ENCODE measurements around the gene KIF12.

DNA sequence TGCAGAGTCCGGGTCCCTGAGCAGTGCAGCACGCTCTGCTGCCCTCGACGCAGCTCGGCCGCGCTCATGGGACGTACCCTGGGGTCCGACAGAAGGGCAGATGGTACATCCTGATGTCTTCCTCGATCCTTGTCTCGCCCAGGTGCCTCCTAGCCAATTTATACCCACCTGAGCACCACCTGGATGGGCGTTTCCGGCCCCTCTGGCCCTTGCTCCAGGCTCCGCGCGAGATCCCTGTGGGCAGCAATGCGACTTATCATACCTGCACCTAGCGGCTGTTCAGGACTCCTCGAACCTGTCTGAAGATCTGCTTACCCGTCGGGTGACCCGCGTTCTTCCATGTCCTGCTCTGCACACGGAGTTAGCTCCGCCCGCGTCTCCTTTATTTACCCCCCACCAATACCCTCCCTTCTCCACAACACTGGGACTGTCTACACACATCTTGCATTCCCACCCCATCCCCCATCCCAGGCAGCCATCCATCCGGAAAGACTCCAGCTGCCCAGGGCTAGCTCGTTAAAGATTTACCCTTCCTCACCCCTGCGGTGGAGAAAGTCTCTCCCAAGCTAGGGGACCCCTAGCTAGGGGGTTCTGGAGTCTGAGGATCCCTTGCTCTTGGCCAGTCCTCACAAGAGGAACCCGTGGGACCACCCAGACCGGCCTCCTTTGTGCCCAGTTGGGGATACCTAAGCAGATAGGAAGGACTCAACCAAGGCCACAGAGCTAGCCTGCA lies at the start of gene KIF12:
- TF ChIP-seq CTCF (IDR thresholded peaks at IDR 0.05; ENCODE audit: extremely low read depth in 1 of 2, insufficient read depth in 1 of 2, low read depth in 1 of 2, low read length in 2 of 2) (no peak), EZH2 (IDR thresholded peaks at IDR 0.05; ENCODE audit: borderline replicate concordance, low read depth, low read length, severe bottlenecking) (no peak), POLR2AphosphoS5 (IDR thresholded peaks at IDR 0.05; ENCODE audit: insufficient read depth, low read depth, low read length) (no peak)
